NCI-H2196 treated with DMSO at 0.1 percent for 48 hours (cell line): Measurements from ENCODE around the gene INTS12.
A peak's percentile ranks its signal among the peaks of the same experiment; 100 is the strongest.
"Not testable (repeated sequence)": the region's sequence is repeated elsewhere in the genome, so short reads cannot be mapped to it uniquely, and the experiment has no call there.

ENCODE experiments used
- DNase-seq: peaks from one replicate; lab custom pipeline; 2025; ENCODE audit not compliant: unreplicated experiment; lab: John Stamatoyannopoulos, UW

The INTS12 gene

GRCh38 chr4:105708181-105709080 lies at the start of gene INTS12, which contains the start of gene GSTCD:
TSS of gene INTS12 (minus strand) at chr4:105708689. CDS start at chr4:105700005, 8,684 bp downstream.
TSS of gene GSTCD (plus strand) at chr4:105708784. CDS start at chr4:105717614, 8,830 bp downstream.
- peak; percentile 41 for DNase-seq

- DNase-seq, result no peak
Measured at GRCh38 chr4:105755375-105755774, 46.9 kb upstream of the INTS12 start.

GRCh38 chr4:105753361-105753760 lies 44.9 kb upstream of the INTS12 start:
- no peak for DNase-seq

GRCh38 chr4:105751718-105752299 lies 43.3 kb upstream of the INTS12 start:
- no peak for DNase-seq

GRCh38 chr4:105748222-105748621 lies 39.7 kb upstream of the INTS12 start:
- DNase-seq, result no peak

- no peak for DNase-seq
Measured at GRCh38 chr4:105741548-105741947, 33.1 kb upstream of the INTS12 start.

GRCh38 chr4:105735217-105735616 lies 26.7 kb upstream of the INTS12 start:
- not testable (repeated sequence) for DNase-seq

- not testable (repeated sequence) for DNase-seq
Measured at GRCh38 chr4:105729895-105730294, 21.4 kb upstream of the INTS12 start.

GRCh38 chr4:105725623-105726022 lies 17.1 kb upstream of the INTS12 start:
- DNase-seq, result no peak

GRCh38 chr4:105719204-105719603 lies 10.7 kb upstream of the INTS12 start:
- DNase-seq, result no peak

GRCh38 chr4:105715692-105716278 lies 7.3 kb upstream of the INTS12 start:
- DNase-seq, result peak; percentile 8

GRCh38 chr4:105714932-105715331 lies 6.4 kb upstream of the INTS12 start:
- no peak for DNase-seq

GRCh38 chr4:105714071-105714521 lies 5.6 kb upstream of the INTS12 start:
- no peak for DNase-seq

- DNase-seq, result no peak
Measured at GRCh38 chr4:105712766-105713165, 4.3 kb upstream of the INTS12 start.

- DNase-seq, result no peak
Measured at GRCh38 chr4:105710678-105711077, 2.2 kb upstream of the INTS12 start.

GRCh38 chr4:105710012-105710600 lies 1.6 kb upstream of the INTS12 start:
- DNase-seq, result no peak

GRCh38 chr4:105709081-105709450 lies 577 bp upstream of the INTS12 start:
- DNase-seq, result no peak

GRCh38 chr4:105707782-105708180 lies 708 bp downstream of the INTS12 start:
- no peak for DNase-seq

GRCh38 chr4:105698607-105699006 lies 9.9 kb downstream of the INTS12 start:
- no peak for DNase-seq

- DNase-seq, result not testable (repeated sequence)
Measured at GRCh38 chr4:105695832-105696231, 12.7 kb downstream of the INTS12 start.

- not testable (repeated sequence) for DNase-seq
Measured at GRCh38 chr4:105694812-105695211, 13.7 kb downstream of the INTS12 start.
